ENCODE measurements around the gene TFDP3. TPM values are rescaled to one million over a fixed set of nuclear protein-coding genes. Genes with fewer than 3 reads are reported as not detected.

Gene TFDP3
- not detected for total RNA-seq

- no peak for ATAC-seq
These were observed at the start of gene TFDP3 for GRCh38 chrX:133218329-133218728. TFDP3 (minus strand) TSS chrX:133218354; CDS start chrX:133218259, 95 bp downstream.

- ATAC-seq: no peak
These were observed 49.5 kb upstream of the TFDP3 start for GRCh38 chrX:133267621-133268020.

- no peak for ATAC-seq
These were observed 47.2 kb upstream of the TFDP3 start for GRCh38 chrX:133265331-133265730.

- ATAC-seq: peak; percentile 82
These were observed 40.3 kb upstream of the TFDP3 start for GRCh38 chrX:133258481-133258880.

GRCh38 chrX:133254666-133255065 lies 36.5 kb upstream of the TFDP3 start:
- ATAC-seq: peak; percentile 69

GRCh38 chrX:133251204-133251603 lies 33.0 kb upstream of the TFDP3 start:
- ATAC-seq: no peak

- ATAC-seq: no peak
These were observed 32.3 kb upstream of the TFDP3 start for GRCh38 chrX:133250184-133251100.

- no peak for ATAC-seq
These were observed 31.3 kb upstream of the TFDP3 start for GRCh38 chrX:133249266-133250058.

- ATAC-seq: no peak
These were observed 30.0 kb upstream of the TFDP3 start for GRCh38 chrX:133248177-133248576.

- ATAC-seq: no peak
These were observed 28.8 kb upstream of the TFDP3 start for GRCh38 chrX:133246921-133247320.

GRCh38 chrX:133235830-133236229 lies 17.7 kb upstream of the TFDP3 start:
- ATAC-seq: no peak

GRCh38 chrX:133232331-133232730 lies 14.2 kb upstream of the TFDP3 start:
- ATAC-seq: no peak

- ATAC-seq: peak; percentile 99
These were observed 11.2 kb upstream of the TFDP3 start for GRCh38 chrX:133229361-133229760.

- peak; percentile 26 for ATAC-seq
These were observed 2.4 kb downstream of the TFDP3 start for GRCh38 chrX:133215747-133216146.

GRCh38 chrX:133215017-133215416 lies 3.1 kb downstream of the TFDP3 start:
- no peak for ATAC-seq

- no peak for ATAC-seq
These were observed 3.9 kb downstream of the TFDP3 start for GRCh38 chrX:133214301-133214700.

- ATAC-seq: peak; percentile 60
These were observed 5.0 kb downstream of the TFDP3 start for GRCh38 chrX:133213117-133213516.

- no peak for ATAC-seq
These were observed 10.4 kb downstream of the TFDP3 start for GRCh38 chrX:133207751-133208150.

- ATAC-seq: no peak
These were observed 26.5 kb downstream of the TFDP3 start for GRCh38 chrX:133191739-133192039.

- ATAC-seq: no peak
These were observed 27.0 kb downstream of the TFDP3 start for GRCh38 chrX:133190877-133191738.

- ATAC-seq: no peak
These were observed 29.0 kb downstream of the TFDP3 start for GRCh38 chrX:133189195-133189594.

- no peak for ATAC-seq
These were observed 29.5 kb downstream of the TFDP3 start for GRCh38 chrX:133188631-133189030.

GRCh38 chrX:133185938-133186337 lies 32.2 kb downstream of the TFDP3 start:
- peak; percentile 75 for ATAC-seq
